ENCODE measurements around the gene LY86.
A peak's percentile ranks its signal among the peaks of the same experiment; 100 is the strongest.

Gene LY86

DNA sequence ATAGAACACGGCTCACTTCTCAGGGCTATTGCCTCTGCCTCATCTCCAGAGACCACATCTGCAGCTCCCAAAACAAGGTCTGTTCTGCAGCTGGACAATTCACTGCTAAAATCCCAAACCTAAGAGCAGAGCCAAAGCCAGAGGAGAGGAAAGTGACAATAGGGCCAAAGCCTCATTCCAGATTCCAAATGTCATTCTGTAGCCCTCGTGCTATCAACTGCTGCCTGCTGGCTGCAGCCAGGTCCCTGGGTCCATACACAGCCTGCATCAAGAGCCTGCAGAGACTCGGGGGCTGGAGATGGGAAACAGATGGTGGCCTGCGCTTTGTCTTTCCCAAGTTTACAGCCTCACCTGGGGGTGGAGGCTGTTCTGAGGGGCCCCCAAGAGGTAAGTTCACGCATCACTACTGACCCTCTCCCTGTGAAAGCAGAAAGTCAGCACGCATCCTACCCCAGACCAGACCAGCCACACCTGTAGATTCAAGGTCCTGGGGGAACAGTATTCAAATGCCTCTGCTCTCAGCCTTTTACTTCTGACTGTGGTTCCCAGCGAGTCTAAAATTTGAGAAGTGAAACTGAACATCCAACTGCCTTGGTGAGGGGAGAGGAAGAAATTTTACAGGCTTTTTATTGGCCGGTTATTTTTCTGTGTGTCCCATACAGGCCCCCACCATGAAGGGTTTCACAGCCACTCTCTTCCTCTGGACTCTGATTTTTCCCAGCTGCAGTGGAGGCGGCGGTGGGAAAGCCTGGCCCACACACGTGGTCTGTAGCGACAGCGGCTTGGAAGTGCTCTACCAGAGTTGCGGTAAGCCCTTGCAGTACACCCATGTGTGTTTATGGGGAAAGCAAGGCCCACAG lies at the start of gene LY86:
TSS of gene LY86 (plus strand) at position 657 of the 860 bp plus-strand sequence. CDS start at position 672, 15 bp downstream.
- no peak for DNase-seq (ENCODE audit: low spot score)

DNA sequence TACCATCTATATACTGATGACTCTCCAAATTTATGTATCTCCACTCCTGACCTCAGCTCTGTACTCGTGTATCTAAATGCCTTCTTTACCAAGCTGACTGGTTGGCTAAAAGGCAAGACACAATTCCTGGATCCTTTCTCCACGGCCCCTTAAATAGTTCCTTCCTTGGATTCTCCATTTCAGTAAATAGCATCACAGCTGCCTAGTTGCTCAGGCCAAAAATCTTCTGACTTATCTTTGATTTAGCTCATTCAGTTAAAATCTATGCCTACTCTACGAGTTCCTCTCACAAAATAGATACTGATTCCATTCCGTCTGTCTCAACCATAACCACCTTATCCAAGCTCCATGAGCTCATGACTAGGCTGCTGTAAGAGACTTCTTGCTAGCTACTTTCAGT lies 49.5 kb upstream of the LY86 start:
- no peak for DNase-seq (ENCODE audit: low spot score)

DNA sequence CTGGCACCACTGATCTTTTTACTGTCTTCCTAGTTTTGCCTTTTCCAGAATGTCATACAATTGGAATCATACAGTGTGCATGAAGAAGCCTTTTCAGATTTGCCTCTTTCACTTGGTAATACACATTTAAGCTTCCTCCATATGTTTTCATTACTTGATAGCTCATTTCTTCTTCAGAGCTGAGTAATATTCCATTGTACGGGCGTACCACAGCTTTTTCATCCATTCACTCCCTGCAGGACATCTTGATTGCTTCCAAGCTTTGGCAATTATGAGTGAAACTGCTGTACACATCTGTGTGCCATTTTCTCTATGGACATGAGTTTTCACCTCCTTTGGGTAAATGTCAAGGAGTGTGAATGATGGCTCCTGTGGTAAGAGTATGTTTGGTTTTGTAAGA lies 46.2 kb upstream of the LY86 start:
- no peak for DNase-seq (ENCODE audit: low spot score)

DNA sequence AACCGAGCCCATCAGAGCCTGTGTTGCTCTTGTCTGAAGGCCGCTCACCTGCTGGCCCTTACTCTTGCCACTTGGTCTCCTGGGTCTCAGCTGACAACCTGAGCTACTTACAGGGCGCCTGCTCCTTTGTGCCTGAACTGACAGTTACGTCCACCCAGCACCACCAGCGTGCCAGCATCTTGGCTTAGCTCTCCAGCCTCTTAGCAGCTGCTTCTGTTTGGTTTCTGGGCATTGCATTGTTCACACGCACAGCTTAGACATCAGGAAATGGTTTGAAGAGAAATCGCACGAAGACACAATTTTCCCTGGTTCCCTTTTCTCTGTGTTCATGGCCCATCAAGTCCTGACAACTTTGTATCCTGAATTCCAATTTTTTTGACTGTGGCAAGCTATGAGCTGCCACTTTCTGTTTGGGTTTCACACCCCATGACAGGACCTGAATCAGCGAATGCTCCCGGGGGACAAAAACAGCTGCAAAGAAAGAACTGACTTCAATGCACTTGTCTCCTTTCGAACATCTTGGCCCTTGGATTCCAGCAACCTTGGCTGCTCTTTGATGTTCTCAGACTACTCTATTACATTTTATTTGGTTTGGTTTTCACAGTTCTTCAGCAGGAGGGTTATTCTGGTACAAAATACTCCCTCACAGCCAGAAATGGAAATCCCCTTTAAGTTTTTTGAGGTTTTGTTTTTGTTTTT lies 45.2 kb upstream of the LY86 start:
- DNase-seq (ENCODE audit: low spot score), result no peak

DNA sequence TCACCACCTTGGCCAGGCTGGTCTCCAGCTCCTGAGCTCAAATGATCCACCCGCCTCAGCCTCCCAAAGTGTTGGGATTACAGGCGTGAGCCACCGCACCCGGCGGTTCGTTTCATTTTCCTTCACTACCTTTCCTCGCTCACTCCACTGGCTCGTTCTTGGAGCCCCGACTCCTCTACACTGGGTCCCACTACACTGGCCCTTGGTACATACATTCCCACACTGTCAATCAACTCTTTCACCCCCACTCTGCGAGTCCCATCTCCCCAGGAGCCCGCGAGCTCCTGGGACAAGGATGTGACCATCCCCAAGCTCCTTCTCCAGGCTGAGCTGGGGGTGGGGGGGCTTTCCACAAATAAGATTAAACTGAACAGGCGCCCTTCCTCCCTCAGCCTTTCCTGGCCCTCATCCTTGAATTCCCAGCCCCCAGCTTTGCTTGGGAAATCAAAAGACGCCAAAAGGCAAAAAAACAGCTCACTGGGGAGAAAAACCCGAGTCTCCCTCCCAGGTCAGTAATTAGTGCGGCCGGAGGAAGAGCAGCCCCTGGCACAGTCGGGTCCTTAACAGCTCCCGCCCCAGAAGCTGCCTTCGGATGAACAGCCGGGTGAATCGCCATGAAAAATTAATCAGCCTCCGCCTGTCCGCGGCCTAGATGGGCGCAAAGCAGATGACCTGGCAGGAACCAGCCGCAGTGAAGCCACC lies 42.8 kb upstream of the LY86 start:
- no peak for DNase-seq (ENCODE audit: low spot score)

DNA sequence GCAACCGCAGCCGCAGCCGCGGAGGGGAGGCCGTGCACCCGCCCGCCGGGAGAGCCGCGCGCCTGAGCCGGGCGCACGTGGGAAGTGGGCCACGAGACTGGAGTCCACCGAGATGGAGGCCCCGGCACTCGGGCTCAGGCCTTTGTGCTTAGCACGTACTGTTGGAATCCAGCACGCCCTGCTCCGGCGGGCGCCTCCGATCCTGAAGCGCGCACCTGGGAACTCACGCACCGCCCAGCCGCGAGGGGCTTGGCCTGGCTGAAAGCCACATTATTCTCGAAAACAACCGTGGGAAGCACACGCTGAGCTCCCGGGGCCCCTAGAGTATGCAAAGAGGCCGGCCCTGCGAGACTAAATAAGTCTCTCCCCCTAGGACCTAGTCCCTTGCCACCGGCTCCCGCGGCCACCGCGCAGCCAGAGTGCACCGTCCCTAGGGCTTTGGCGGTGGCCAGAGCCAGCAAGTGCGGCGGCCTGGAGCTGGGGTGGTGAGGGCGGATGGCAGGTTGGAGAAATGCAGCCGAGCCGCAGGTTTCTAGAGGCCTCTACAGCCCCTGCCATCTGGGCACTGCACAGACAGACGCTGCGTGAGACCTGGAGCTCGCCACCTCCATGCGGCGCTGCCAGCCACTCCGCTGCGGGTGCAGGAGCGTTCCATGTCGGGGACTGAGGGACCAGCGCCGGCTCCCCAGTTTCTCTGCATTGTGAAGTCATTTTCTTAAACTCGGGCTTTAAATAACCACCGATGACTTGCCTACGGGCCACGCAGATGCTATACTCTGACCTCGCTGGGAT lies 42.0 kb upstream of the LY86 start:
- DNase-seq (ENCODE audit: low spot score), result peak; percentile 9

DNA sequence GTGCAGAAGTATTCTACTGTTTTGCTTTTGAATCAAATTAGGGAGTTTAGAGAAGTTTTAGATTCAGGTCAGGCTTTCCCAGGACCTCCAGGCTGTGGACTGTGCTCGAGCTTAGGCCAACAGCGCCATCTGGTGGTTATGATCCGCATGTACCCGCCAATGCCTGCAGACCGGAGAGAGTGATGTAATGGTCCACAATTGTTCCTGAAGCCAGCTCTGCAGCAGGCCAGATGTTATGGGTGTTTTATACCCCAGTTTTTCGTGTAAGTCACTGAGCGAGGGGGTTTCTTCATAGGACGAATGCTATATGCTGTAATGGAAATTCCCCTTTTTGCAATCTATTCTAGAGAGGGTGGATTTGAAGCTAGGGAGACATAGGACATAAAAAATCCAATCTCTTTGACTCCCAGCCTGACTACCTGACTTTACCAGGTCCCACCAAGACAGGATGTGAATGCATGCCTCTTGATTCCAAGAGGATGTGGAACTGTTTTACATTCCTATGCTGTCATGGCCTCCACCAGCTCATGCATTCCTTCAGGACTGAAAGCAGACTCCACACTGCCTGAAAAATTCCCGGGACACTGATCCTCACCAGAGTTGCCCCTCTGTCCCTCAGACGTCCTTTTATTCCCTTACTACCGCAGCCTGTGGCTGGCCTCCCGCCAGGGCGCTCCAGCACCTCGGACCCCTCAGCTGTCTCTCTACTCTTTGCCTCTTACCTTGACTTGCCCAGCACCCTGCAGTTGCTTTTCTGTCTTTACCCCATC lies 41.2 kb upstream of the LY86 start:
- peak; percentile 78 for DNase-seq (ENCODE audit: low spot score)

DNA sequence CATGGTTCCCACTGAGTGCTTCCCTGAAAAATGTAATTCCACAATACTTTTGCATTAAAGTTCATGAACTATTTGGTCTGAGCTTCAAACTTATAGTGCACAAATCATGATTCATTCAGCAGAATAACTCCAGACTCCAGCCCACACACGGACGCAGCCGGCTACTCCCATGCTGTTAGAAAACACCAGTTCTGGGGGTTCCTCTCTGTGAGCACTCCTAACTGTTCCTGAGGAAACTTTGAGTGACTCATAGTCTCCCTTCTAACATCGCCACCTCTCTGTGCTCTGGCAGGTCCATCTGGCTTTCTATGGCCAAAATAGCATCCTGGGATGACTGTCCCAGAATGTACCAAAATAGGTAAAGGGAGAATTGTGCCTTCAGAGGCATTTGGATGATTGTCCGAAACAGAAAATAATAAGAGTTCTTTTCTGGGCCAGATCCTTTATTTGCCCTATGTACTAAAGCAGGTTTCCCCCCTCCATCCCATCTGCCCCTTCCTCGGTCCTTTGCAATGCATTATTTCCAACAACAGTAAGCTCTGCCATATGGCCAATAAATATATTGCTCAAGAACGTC lies 32.3 kb upstream of the LY86 start:
- DNase-seq (ENCODE audit: low spot score), result no peak

DNA sequence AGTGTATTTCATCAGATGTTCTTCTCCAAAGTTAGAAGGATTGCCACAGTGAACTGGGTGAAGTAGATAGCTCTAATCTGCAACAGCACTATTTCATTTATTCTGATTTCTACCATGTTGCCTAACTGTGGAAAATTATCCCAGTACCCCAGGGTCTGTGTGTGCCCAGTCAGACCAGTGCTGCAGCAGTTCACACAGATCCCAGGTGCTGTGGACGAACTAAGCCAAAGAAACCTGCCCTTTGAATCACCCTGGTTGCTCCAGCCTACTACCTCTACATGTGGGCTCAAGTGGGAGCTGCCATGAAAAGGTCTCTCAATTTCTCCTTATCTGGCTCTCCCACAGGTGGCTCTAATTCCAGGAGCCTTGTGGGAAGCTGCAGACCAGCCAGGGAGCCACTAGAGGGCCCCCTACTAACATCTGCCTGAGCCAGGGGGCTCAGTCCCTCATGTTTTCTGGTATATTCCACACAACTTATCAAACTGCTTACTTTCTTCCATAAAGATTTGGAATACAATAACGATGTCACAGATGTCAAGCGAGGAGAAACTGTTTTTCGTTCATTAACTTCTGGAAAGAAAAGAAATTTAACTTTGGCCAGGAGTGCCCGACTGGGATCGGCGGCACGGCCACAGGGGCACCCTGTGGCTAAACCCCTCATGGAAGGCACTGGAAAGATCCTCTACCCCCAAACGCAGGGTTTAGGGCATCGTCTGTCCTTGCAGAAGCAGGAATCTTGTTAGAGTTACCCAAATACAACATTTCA lies 31.6 kb upstream of the LY86 start:
- DNase-seq (ENCODE audit: low spot score), result peak; percentile 12

DNA sequence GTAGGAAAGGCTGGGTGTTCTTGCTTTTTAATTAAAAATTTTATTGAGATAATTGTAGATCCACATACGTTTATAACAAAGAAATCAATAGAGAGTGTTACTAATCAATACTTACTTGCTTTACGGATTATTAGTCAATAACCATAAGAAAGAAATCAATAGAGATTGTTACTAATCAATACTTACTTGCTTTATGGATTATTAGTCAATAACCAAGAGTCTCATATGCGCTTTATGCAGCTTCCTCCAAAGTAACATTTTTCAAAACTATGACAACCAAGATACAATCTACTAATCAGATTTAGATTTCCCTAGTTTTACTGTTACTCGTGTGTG lies 31.0 kb upstream of the LY86 start:
- no peak for DNase-seq (ENCODE audit: low spot score)

DNA sequence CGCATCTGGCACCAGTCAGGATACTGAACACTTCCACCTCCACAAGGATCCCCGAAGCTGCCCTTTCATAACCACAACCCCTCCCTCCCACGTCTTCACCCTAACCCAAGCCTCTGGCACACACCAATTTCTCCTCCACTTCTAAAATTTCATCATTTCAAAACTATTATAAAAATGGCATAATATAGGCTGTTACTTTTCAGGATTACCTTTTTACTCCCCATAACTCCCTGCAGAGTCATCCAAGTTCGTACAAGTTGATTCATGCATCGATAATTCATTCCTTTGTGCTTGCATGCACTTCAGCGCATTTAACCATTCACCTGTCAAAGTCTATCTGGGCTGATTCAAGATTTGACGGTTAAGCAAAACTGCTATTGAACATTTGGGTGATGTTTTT lies 30.6 kb upstream of the LY86 start:
- no peak for DNase-seq (ENCODE audit: low spot score)

DNA sequence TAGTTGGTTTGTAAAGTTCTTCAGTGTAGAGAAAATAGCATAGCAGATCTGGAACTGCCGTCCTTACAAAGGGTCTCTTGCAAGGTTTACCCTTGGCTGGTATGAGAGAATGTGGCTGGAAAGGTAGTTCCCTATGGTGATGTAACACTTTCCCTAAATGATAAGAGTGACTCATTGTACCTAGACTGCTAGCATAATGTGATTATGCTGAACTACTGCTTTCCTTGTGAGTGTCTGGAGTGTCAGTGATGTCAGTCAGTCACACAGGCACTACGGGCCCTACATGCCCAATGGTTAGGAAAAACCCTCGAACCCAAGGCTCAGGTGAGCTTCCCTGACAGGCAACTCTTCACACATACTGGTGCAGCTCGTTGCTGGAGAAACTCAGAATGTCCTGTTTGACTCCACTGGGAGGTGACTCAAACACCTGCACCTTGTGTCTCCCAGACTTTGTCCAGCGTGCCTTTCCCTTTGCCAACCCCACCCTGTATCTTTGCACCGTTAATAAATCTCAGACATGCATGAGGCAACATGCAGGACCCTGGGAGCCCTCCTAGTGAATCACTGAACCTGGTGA lies 28.4 kb upstream of the LY86 start:
- DNase-seq (ENCODE audit: low spot score), result no peak

DNA sequence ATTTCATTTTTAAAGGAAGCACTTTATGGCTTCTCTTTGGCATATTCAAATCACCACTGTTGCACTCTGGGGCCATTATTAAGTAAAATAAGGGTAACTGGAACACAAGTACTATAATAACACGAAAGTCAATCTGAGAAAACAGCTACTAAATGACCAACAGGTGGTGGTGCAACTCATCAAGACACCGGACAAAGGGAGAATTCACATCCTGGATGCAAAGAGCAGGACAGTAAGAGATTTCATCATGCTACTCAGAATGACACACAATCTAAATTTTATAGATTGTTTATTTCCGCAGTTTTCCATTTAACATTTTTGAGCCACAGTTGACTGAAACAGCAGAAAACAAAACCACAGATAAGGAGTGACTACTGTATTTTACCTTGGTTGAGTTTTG lies 27.6 kb upstream of the LY86 start:
- no peak for DNase-seq (ENCODE audit: low spot score)

DNA sequence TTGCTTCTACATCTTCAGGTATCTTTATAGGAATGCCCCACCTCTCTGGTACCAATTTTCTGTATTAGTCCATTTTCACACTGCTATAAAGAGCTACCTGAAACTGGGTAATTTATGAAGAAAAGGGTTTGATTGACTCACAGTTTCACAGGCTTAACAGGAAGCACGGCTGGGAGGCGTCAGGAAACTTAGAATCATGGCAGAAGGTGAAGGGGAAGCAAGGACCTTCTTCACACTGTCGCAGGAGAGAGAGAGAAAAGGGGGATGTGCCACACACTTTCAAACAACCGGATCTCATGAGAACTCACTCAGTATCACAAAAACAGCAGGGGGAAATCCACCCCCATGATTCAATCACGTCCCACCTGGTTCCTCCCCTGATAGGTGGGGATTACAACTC lies 24.4 kb upstream of the LY86 start:
- no peak for DNase-seq (ENCODE audit: low spot score)

DNA sequence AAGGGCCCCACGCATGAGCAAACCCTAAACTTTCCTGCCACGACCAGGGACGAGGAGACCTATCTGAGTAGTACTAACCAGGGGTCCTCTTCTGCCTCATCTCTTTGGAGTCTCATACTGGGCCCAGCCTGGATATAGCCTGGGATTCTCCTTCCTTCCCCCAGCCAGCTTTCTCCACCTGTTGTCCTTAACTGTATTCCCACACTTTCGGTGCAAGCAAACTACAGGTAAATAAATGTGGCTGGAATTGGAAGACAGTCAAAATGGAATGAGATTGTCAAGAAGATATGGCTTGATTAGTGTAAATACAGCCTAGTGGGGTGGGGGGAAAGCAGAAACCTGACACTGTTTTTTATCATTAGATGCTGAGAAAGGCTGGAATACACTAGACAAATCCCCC lies 23.5 kb upstream of the LY86 start:
- DNase-seq (ENCODE audit: low spot score), result no peak

DNA sequence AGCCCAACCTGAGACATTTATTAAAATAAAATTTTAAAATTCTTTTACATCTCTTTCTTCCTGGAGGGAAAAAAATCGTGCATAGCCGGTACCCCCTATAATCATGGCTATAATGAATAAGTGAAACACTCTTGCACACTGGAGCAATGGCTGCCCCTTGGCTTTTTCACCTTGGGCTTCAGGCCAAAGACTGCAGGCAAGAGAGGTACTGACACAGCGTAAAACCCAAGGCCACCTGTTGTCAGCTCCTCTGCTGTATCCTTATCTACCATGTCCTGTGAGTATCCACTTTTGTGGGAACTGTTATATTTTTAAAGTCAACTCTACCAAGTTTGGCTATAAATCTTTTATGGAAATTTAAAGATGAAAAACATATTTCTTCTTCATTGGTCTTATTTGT lies 23.0 kb upstream of the LY86 start:
- no peak for DNase-seq (ENCODE audit: low spot score)

DNA sequence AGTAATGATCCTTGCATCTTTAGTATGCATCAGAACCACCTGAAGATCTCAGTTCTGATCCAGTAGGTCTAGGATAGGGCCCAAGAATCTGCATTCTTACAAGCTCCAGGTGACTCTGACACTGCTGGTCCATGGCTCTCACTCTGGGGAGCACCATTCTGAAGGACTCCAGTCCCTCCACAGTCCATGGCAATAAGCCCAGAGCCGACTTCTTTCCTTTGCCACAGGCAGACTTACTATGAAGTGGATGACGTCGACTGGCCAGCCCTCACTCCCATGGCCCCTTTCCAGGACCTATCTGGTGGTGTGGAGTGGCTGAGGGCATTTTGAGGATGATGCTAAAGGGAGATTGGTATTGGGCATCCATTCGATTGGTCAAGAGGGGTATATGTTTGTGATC lies 21.8 kb upstream of the LY86 start:
- no peak for DNase-seq (ENCODE audit: low spot score)

DNA sequence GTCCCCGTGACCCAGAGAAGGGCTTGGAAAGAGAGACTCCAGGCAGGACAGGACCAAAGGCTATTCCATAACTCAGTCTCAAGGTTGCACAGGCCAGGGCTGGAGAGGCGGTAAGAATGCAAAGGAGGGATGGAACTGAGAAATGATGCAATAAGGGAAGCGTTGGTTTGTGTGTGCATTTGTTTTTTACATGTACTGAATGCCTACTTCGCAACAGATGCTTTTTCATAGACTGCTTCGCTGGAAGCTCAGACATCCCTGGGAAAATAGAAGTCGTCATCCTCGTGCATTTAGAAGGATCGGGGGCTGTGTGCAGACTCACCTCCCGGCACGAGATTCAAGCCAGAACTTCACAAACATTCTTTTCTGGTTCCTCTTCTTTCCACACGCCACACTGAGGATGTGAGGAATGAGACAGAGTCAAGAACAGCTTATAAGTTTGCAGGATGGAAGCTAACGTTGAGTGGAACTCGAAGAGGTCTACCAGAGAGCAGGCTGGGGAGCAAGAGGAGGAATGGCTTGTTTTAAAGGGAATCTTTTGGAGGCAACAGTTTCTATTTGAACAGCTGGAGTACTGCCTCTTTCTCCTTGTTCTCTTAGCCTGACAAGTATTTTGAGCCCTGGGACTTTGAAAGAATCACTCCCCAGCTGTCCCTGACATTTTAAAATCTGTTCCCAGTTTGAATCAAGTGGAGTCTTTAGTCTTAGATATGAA lies 19.3 kb upstream of the LY86 start:
- no peak for DNase-seq (ENCODE audit: low spot score)

DNA sequence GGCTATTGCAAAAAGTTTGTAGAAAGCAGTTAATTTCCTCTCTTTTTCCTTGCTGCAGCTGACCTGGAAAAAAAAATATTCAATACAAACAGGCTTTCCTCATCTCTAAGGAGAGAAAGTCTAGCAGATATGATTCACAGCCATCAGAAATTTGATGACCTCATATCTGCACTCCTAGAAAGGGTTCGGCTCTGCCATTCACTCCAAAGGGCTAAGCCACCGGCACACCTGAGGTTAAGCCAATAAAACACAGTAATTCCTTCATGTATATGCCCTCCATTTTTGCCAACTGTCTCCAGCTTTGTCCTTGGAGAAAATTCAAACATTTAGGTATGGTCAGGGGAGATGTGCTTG lies 18.7 kb upstream of the LY86 start:
- no peak for DNase-seq (ENCODE audit: low spot score)
